NCI-H1092 treated with DMSO at 0.1 percent for 48 hours (cell line): ENCODE data around the gene C4BPB.
"Not testable (repeated sequence)": the region's sequence is repeated elsewhere in the genome, so short reads cannot be mapped to it uniquely, and the experiment has no call there.

Experiments used
- DNase-seq: peaks from one replicate; lab custom pipeline; 2025; lab: John Stamatoyannopoulos, UW

The C4BPB gene

GRCh38 chr1:207088701-207089626 lies at the start of gene C4BPB:
C4BPB (plus strand) TSS chr1:207088860; CDS start chr1:207089532, 672 bp downstream.
- no peak for DNase-seq

- no peak for DNase-seq
These were observed 49.1 kb upstream of the C4BPB start for GRCh38 chr1:207039380-207040180.

- DNase-seq: no peak
These were observed 48.5 kb upstream of the C4BPB start for GRCh38 chr1:207040181-207040533.

- not testable (repeated sequence) for DNase-seq
These were observed 47.3 kb upstream of the C4BPB start for GRCh38 chr1:207041397-207041796.

- no peak for DNase-seq
These were observed 43.2 kb upstream of the C4BPB start for GRCh38 chr1:207045453-207045852.

- DNase-seq: no peak
These were observed 41.2 kb upstream of the C4BPB start for GRCh38 chr1:207047505-207047904.

GRCh38 chr1:207048041-207048440 lies 40.6 kb upstream of the C4BPB start:
- no peak for DNase-seq

GRCh38 chr1:207049054-207049453 lies 39.6 kb upstream of the C4BPB start:
- DNase-seq: no peak

GRCh38 chr1:207049514-207049913 lies 39.1 kb upstream of the C4BPB start:
- no peak for DNase-seq

- peak; percentile 60 for DNase-seq
These were observed 38.7 kb upstream of the C4BPB start for GRCh38 chr1:207049974-207050391.

- peak; percentile 94 for DNase-seq
These were observed 38.0 kb upstream of the C4BPB start for GRCh38 chr1:207050480-207051190.

- peak; percentile 66 for DNase-seq
These were observed 37.3 kb upstream of the C4BPB start, which contains the start of gene YOD1 for GRCh38 chr1:207051191-207051943. YOD1 (minus strand) TSS chr1:207051208; CDS start chr1:207051030, 178 bp downstream.

- peak; percentile 99 for DNase-seq
These were observed 35.5 kb upstream of the C4BPB start, which contains the start of gene PFKFB2 for GRCh38 chr1:207052911-207053769. PFKFB2 (plus strand) TSS chr1:207053275; CDS start chr1:207054718, 1,443 bp downstream.

- no peak for DNase-seq
These were observed 34.2 kb upstream of the C4BPB start for GRCh38 chr1:207054491-207054890.

- no peak for DNase-seq
These were observed 33.2 kb upstream of the C4BPB start for GRCh38 chr1:207055386-207056001.

- DNase-seq: no peak
These were observed 32.0 kb upstream of the C4BPB start for GRCh38 chr1:207056673-207057072.

GRCh38 chr1:207058252-207058651 lies 30.4 kb upstream of the C4BPB start:
- peak; percentile 42 for DNase-seq

GRCh38 chr1:207058878-207059867 lies 29.5 kb upstream of the C4BPB start:
- peak; percentile 85 for DNase-seq

- DNase-seq: no peak
These were observed 28.8 kb upstream of the C4BPB start for GRCh38 chr1:207059881-207060280.
